K562 (cell line): ENCODE data around the gene ACRBP. TPM values are rescaled to one million over a fixed set of nuclear protein-coding genes. Genes with fewer than 3 reads are reported as not detected.

Experiments used
- BRCA1 ChIP-seq, 2 experiments: fragments of 450-650 bp in 1 of 2; sonication (generic) in 1 of 2; formaldehyde crosslinking in 1 of 2; IDR thresholded peaks; 2 replicates each; pipeline versions ENCODE4 v1.5.0 to v1.6.1; 2017 to 2020; ENCODE audit warnings: mild to moderate bottlenecking in 1 of 2, missing genetic modification reagents in 1 of 2
- C11orf30 ChIP-seq: fragments of 450-650 bp; IDR thresholded peaks from 2 replicates; pipeline ENCODE4 v1.6.1; 2016; ENCODE audit warnings: low read depth, mild to moderate bottlenecking
- DPF2 ChIP-seq: fragments of 450-650 bp; IDR thresholded peaks from 2 replicates; pipeline ENCODE4 v1.6.1; 2016
- PHF20 ChIP-seq: fragments of 450-650 bp; IDR thresholded peaks from 2 replicates; pipeline ENCODE4 v1.6.1; 2018; ENCODE audit not compliant: partially characterized antibody
- SAP30 ChIP-seq: fragments of 200-600 bp; sonication (generic); IDR thresholded peaks from 2 replicates; pipeline ENCODE4 v1.6.1; 2012; ENCODE audit warnings: borderline replicate concordance, low read depth, mild to moderate bottlenecking, moderate library complexity, low read length, control low read depth, inconsistent platforms; ENCODE audit not compliant: insufficient read depth, poor library complexity, severe bottlenecking
- SETDB1 ChIP-seq: IDR thresholded peaks from one replicate; pipeline ENCODE4 v1.6.1; 2012; ENCODE audit warnings: low read length, control low read depth, inconsistent platforms
- TCF3 ChIP-seq: sonication (generic); formaldehyde crosslinking; IDR thresholded peaks from 2 replicates; pipeline ENCODE4 v1.4.0; 2020; ENCODE audit warnings: mild to moderate bottlenecking, missing genetic modification reagents
- ZNF3 ChIP-seq: fragments of 250-450 bp; sonication (Bioruptor Pico); IDR thresholded peaks from 2 replicates; pipeline ENCODE4 v1.5.0; 2021; ENCODE audit warnings: mild to moderate bottlenecking, moderate library complexity
- polyA plus RNA-seq, 8 experiments: library from polyadenylated mRNA; depleted of rRNA in 4 of 8; stranded (reverse) in 5 of 8; unstranded in 3 of 8; fragments of >200 nt; fragmentation: Nextera tagmentation in 2 of 8; fragmentation: Illumina TruSeq in 1 of 8; extraction: Ambion mirVana in 2 of 8; extraction: Trizol in 1 of 8; gene quantifications; 2 replicates each; pipeline versions ENCODE4 v1.2.1 to v1.2.3, GENCODE V29; 2011 to 2014; ENCODE audit warnings: inconsistent platforms in 1 of 8, missing spikeins in 1 of 8
- total RNA-seq, 7 experiments: library from RNA; depleted of rRNA in 6 of 7; stranded (reverse); fragments of >200 nt in 6 of 7; fragmentation: Illumina TruSeq in 2 of 7; extraction: Trizol in 2 of 7; gene quantifications; 2 replicates each; pipeline versions ENCODE4 v1.2.1 to v1.2.3, GENCODE V29; 2011 to 2021; ENCODE audit warnings: low replicate concordance in 1 of 7
- TF ChIP-seq, protein P1 (sequence below): fragments of 450-650 bp; IDR thresholded peaks from 2 replicates; pipeline ENCODE4 v1.6.1; 2016; ENCODE audit warnings: missing biosample characterization, missing genetic modification characterization
- TF ChIP-seq, protein P2 (sequence below), 2 experiments: fragments of 450-650 bp in 1 of 2; sonication (generic) in 1 of 2; formaldehyde crosslinking; conservative IDR thresholded peaks; 2 replicates each; pipeline versions ENCODE4 v1.4.0 to v1.8.1; 2020 to 2022; ENCODE audit warnings: mild to moderate bottlenecking in 1 of 2, missing genetic modification reagents in 1 of 2
- TF ChIP-seq, protein P3 (sequence below): sonication (generic); formaldehyde crosslinking; IDR thresholded peaks from 2 replicates; pipeline ENCODE4 v1.4.0; 2020; ENCODE audit warnings: mild to moderate bottlenecking, missing genetic modification reagents
- TF ChIP-seq, protein P4 (sequence below): fragments of 450-650 bp; IDR thresholded peaks from 2 replicates; pipeline ENCODE4 v1.6.1; 2014; ENCODE audit warnings: low read depth, mild to moderate bottlenecking, moderate library complexity, borderline replicate concordance
- TF ChIP-seq, protein P5 (sequence below): fragments of 150-350 bp; conservative IDR thresholded peaks from 2 replicates; pipeline ENCODE4 v1.6.1; 2014; ENCODE audit warnings: low read length
- TF ChIP-seq, protein P6 (sequence below): fragments of 200-800 bp; sonication (Bioruptor generic); IDR thresholded peaks from 2 replicates; pipeline ENCODE4 v1.6.1; 2016; ENCODE audit warnings: missing genetic modification characterization, missing compliant biosample characterization

Gene ACRBP
- total and polyA plus RNA-seq, 9 of the 15 experiments (the other 6 are each of a cell fraction or from before 2014, with no cell fraction given), result 3.1 to 31.8 (median 8.4) TPM

DNA sequence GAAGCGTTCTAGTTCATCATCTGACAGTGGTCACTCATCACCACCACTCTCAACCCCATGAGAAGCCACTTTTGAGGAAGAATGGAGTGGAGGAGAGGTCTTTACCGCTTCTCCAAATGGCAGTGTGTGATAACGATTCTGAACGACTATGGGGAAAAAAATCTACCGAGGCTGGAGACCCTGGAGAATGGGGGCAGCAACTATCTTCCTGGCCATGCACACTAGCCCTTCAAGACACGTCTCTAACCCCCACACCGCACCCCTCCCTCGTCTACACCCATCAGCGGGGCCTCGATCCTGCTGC lies 15.3 kb upstream of the ACRBP start (continued):
- TF ChIP-seq TCF3 (CRISPR knock-in tag) (peak; percentile 10; the same call in 1 of the 2 replicates), C11orf30 (no peak), BRCA1 (IDR thresholded peaks at IDR 0.05) (no peak), BRCA1 (CRISPR knock-in tag; IDR thresholded peaks at IDR 0.05) (no peak), ZNF3 (no peak), DPF2 (no peak), PHF20 (no peak), SAP30 (peak; percentile 81), SETDB1 (no peak)
- TF ChIP-seq, protein P1, sequence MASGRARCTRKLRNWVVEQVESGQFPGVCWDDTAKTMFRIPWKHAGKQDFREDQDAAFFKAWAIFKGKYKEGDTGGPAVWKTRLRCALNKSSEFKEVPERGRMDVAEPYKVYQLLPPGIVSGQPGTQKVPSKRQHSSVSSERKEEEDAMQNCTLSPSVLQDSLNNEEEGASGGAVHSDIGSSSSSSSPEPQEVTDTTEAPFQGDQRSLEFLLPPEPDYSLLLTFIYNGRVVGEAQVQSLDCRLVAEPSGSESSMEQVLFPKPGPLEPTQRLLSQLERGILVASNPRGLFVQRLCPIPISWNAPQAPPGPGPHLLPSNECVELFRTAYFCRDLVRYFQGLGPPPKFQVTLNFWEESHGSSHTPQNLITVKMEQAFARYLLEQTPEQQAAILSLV (tag), result no peak
- TF ChIP-seq, protein P2, sequence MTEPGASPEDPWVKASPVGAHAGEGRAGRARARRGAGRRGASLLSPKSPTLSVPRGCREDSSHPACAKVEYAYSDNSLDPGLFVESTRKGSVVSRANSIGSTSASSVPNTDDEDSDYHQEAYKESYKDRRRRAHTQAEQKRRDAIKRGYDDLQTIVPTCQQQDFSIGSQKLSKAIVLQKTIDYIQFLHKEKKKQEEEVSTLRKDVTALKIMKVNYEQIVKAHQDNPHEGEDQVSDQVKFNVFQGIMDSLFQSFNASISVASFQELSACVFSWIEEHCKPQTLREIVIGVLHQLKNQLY (CRISPR knock-in tag; conservative IDR thresholded peaks at IDR 0.05), result no peak
- TF ChIP-seq, protein P3, sequence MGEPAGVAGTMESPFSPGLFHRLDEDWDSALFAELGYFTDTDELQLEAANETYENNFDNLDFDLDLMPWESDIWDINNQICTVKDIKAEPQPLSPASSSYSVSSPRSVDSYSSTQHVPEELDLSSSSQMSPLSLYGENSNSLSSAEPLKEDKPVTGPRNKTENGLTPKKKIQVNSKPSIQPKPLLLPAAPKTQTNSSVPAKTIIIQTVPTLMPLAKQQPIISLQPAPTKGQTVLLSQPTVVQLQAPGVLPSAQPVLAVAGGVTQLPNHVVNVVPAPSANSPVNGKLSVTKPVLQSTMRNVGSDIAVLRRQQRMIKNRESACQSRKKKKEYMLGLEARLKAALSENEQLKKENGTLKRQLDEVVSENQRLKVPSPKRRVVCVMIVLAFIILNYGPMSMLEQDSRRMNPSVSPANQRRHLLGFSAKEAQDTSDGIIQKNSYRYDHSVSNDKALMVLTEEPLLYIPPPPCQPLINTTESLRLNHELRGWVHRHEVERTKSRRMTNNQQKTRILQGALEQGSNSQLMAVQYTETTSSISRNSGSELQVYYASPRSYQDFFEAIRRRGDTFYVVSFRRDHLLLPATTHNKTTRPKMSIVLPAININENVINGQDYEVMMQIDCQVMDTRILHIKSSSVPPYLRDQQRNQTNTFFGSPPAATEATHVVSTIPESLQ (CRISPR knock-in tag), result no peak
- TF ChIP-seq, protein P4, sequence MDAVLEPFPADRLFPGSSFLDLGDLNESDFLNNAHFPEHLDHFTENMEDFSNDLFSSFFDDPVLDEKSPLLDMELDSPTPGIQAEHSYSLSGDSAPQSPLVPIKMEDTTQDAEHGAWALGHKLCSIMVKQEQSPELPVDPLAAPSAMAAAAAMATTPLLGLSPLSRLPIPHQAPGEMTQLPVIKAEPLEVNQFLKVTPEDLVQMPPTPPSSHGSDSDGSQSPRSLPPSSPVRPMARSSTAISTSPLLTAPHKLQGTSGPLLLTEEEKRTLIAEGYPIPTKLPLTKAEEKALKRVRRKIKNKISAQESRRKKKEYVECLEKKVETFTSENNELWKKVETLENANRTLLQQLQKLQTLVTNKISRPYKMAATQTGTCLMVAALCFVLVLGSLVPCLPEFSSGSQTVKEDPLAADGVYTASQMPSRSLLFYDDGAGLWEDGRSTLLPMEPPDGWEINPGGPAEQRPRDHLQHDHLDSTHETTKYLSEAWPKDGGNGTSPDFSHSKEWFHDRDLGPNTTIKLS, result no peak
- TF ChIP-seq, protein P5, sequence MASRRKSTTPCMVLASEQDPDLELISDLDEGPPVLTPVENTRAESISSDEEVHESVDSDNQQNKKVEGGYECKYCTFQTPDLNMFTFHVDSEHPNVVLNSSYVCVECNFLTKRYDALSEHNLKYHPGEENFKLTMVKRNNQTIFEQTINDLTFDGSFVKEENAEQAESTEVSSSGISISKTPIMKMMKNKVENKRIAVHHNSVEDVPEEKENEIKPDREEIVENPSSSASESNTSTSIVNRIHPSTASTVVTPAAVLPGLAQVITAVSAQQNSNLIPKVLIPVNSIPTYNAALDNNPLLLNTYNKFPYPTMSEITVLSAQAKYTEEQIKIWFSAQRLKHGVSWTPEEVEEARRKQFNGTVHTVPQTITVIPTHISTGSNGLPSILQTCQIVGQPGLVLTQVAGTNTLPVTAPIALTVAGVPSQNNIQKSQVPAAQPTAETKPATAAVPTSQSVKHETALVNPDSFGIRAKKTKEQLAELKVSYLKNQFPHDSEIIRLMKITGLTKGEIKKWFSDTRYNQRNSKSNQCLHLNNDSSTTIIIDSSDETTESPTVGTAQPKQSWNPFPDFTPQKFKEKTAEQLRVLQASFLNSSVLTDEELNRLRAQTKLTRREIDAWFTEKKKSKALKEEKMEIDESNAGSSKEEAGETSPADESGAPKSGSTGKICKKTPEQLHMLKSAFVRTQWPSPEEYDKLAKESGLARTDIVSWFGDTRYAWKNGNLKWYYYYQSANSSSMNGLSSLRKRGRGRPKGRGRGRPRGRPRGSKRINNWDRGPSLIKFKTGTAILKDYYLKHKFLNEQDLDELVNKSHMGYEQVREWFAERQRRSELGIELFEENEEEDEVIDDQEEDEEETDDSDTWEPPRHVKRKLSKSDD, result no peak
- TF ChIP-seq, protein P6, sequence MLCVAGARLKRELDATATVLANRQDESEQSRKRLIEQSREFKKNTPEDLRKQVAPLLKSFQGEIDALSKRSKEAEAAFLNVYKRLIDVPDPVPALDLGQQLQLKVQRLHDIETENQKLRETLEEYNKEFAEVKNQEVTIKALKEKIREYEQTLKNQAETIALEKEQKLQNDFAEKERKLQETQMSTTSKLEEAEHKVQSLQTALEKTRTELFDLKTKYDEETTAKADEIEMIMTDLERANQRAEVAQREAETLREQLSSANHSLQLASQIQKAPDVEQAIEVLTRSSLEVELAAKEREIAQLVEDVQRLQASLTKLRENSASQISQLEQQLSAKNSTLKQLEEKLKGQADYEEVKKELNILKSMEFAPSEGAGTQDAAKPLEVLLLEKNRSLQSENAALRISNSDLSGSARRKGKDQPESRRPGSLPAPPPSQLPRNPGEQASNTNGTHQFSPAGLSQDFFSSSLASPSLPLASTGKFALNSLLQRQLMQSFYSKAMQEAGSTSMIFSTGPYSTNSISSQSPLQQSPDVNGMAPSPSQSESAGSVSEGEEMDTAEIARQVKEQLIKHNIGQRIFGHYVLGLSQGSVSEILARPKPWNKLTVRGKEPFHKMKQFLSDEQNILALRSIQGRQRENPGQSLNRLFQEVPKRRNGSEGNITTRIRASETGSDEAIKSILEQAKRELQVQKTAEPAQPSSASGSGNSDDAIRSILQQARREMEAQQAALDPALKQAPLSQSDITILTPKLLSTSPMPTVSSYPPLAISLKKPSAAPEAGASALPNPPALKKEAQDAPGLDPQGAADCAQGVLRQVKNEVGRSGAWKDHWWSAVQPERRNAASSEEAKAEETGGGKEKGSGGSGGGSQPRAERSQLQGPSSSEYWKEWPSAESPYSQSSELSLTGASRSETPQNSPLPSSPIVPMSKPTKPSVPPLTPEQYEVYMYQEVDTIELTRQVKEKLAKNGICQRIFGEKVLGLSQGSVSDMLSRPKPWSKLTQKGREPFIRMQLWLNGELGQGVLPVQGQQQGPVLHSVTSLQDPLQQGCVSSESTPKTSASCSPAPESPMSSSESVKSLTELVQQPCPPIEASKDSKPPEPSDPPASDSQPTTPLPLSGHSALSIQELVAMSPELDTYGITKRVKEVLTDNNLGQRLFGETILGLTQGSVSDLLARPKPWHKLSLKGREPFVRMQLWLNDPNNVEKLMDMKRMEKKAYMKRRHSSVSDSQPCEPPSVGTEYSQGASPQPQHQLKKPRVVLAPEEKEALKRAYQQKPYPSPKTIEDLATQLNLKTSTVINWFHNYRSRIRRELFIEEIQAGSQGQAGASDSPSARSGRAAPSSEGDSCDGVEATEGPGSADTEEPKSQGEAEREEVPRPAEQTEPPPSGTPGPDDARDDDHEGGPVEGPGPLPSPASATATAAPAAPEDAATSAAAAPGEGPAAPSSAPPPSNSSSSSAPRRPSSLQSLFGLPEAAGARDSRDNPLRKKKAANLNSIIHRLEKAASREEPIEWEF, result no peak
